Transverse colon (tissue), 4 donors: ENCODE data around the gene SLC22A23. TPM values are rescaled to one million over a fixed set of nuclear protein-coding genes. Genes with fewer than 3 reads are reported as not detected.

Experiments used
- DNase-seq: peaks from one replicate; pipeline ENCODE4 v3.0.0-alpha.2; 2019
- H3K27ac ChIP-seq, 4 donors: fragments of 200-600 bp; sonication (generic); 2 replicates each; pipeline ENCODE4 v1.5.1; 2016 to 2018; ENCODE audit warnings: inconsistent platforms in 4 of 4
- H3K27me3 ChIP-seq: fragments of 200-600 bp; sonication (generic); 2 replicates; pipeline ENCODE4 v1.5.1; 2017; ENCODE audit warnings: inconsistent platforms
- H3K36me3 ChIP-seq, 4 donors: fragments of 200-600 bp; sonication (generic); 2 replicates each; pipeline ENCODE4 v1.5.1; 2017 to 2019; ENCODE audit warnings: inconsistent platforms in 4 of 4
- H3K4me1 ChIP-seq, 4 donors: fragments of 200-600 bp; sonication (generic); 2 replicates each; pipeline ENCODE4 v1.5.1; 2017 to 2020; ENCODE audit warnings: inconsistent platforms in 4 of 4
- H3K4me3 ChIP-seq, 4 donors: fragments of 200-600 bp; sonication (generic); 1 replicate in 1 of 4; 2 replicates in 3 of 4; pipeline versions ENCODE4 v1.5.1 to v1.6.1; 2017 to 2019; ENCODE audit warnings: inconsistent platforms in 4 of 4
- H3K9me3 ChIP-seq, 2 donors: fragments of 200-600 bp; sonication (generic); 2 replicates each; pipeline ENCODE4 v1.5.1; 2017 to 2019; ENCODE audit warnings: inconsistent platforms in 2 of 2
- CTCF ChIP-seq, 5 experiments: fragments of 200-600 bp in 3 of 5; fragments of 450-650 bp in 2 of 5; sonication (generic) in 3 of 5; IDR thresholded peaks; 1 replicate in 2 of 5; 2 replicates in 3 of 5; pipeline ENCODE4 v1.5.1; 2016 to 2017; ENCODE audit warnings: antibody characterized with exemption in 5 of 5, inconsistent platforms in 3 of 5, mild to moderate bottlenecking in 2 of 5, moderate library complexity in 1 of 5
- EP300 ChIP-seq: sonication (generic); formaldehyde crosslinking; IDR thresholded peaks from one replicate; pipeline ENCODE4 v1.6.1; 2017; ENCODE audit warnings: antibody characterized with exemption, low read depth
- POLR2A ChIP-seq: fragments of 450-650 bp; IDR thresholded peaks from one replicate; pipeline ENCODE4 v1.6.1; 2016; ENCODE audit warnings: antibody characterized with exemption, mild to moderate bottlenecking, moderate library complexity
- POLR2AphosphoS5 ChIP-seq, 3 donors: sonication (generic); formaldehyde crosslinking; IDR thresholded peaks; one replicate each; pipeline ENCODE4 v1.6.1; 2016; ENCODE audit warnings: antibody characterized with exemption in 3 of 3
- WGBS, 2 donors: methylation state at CpG; one replicate each; pipeline ENCODE4 v1.1.5; 2018; ENCODE audit warnings: low coverage in 1 of 2; 5-methylcytosine and 5-hydroxymethylcytosine counted together
- in situ Hi-C, 4 donors: fragments of 200-750 bp; cut with MboI; loops; one replicate each; pipeline versions ENCODE4 v1.15.0 to v1.15.1; 2017; ENCODE audit warnings: low sequenced_read_pairs in 3 of 4, low pct_ligation_motif_present in 1 of 4, low pct_unique_long_range_greater_than_20kb in 1 of 4
- intact Hi-C: fragments of 100-400 bp; cut with DNase I; formaldehyde crosslinking; loops from one replicate; pipeline ENCODE4 v1.15.1; 2023; ENCODE audit warnings: low total_unique reads
- total RNA-seq, 4 donors: library from RNA; depleted of rRNA; stranded (reverse); fragments of >200 nt; gene quantifications; one replicate each; pipeline ENCODE4 v1.1.0, GENCODE V29; 2016

SLC22A23 gene
- total RNA-seq, 4 donors from 2014 or later = 96.1 to 161 (median 117) TPM

GRCh38 chr6:3398755-3399696 is 57.8 kb downstream of the SLC22A23 start:
- Histone ChIP-seq H3K27me3 (no peaks in the 10 kb centered on the region), H3K27ac (peak overlapping the region; percentile 73 to 85 (median 84)), H3K4me1 (peaks cover 28 to 79% (median 54%) of the 10 kb centered on the region in 4 donors), H3K4me3 (no peak overlapping the region), H3K36me3 (no peaks in the 10 kb centered on the region), H3K9me3 (no peaks in the 10 kb centered on the region)
- DNase-seq = peak; percentile 61
- in situ Hi-C loops = no loop called here
- intact Hi-C loops = no loop called here
- WGBS, 2 donors = 35 to 63% methylated on average over 8 to 18 of the region's 18 CpGs
- TF ChIP-seq EP300 = peak; percentile 29
- TF ChIP-seq POLR2AphosphoS5 (IDR thresholded peaks at IDR 0.05) = peak in 2 of 3 donors; percentile 56 to 71
- no peak for TF ChIP-seq CTCF (IDR thresholded peaks at IDR 0.05)

GRCh38 chr6:3398165-3398562 is 58.7 kb downstream of the SLC22A23 start:
- TF ChIP-seq POLR2AphosphoS5 (IDR thresholded peaks at IDR 0.05) (no peak), POLR2A (no peak), EP300 (no peak), CTCF (IDR thresholded peaks at IDR 0.05) (no peak)
- no peaks in the 10 kb centered on the region for H3K9me3 ChIP-seq
- H3K27me3 ChIP-seq = no peaks in the 10 kb centered on the region
- no peaks in the 10 kb centered on the region for H3K36me3 ChIP-seq
- no peak for DNase-seq
- H3K27ac ChIP-seq = peak overlapping the region; percentile 73 to 85 (median 84)
- peaks cover 27 to 78% (median 51%) of the 10 kb centered on the region in 4 donors for H3K4me1 ChIP-seq
- no peak overlapping the region for H3K4me3 ChIP-seq
- in situ Hi-C loops = no loop called here
- intact Hi-C loops = no loop called here
- 35 to 43% methylated on average over 3 of the region's 3 CpGs for WGBS, 2 donors

GRCh38 chr6:3397229-3398164 is 59.4 kb downstream of the SLC22A23 start:
- no peaks in the 10 kb centered on the region for H3K9me3 ChIP-seq
- peak overlapping the region; percentile 73 to 85 (median 84) for H3K27ac ChIP-seq
- DNase-seq = no peak
- H3K4me1 ChIP-seq = peaks cover 21 to 78% (median 48%) of the 10 kb centered on the region in 4 donors
- no peaks in the 10 kb centered on the region for H3K36me3 ChIP-seq
- TF ChIP-seq EP300 (no peak), POLR2AphosphoS5 (IDR thresholded peaks at IDR 0.05) (no peak), CTCF (IDR thresholded peaks at IDR 0.05) (no peak), POLR2A (no peak)
- intact Hi-C loops (no loop called here), in situ Hi-C loops (no loop called here)
- H3K27me3 ChIP-seq = no peaks in the 10 kb centered on the region
- no peak overlapping the region for H3K4me3 ChIP-seq
- 48 to 68% methylated on average over 7 of the region's 7 CpGs for WGBS, 2 donors
